ENCODE data around the gene PCDHGB4.
"Not testable (repeated sequence)": the region's sequence is repeated elsewhere in the genome, so short reads cannot be mapped to it uniquely, and the experiment has no call there.

The PCDHGB4 gene

DNA sequence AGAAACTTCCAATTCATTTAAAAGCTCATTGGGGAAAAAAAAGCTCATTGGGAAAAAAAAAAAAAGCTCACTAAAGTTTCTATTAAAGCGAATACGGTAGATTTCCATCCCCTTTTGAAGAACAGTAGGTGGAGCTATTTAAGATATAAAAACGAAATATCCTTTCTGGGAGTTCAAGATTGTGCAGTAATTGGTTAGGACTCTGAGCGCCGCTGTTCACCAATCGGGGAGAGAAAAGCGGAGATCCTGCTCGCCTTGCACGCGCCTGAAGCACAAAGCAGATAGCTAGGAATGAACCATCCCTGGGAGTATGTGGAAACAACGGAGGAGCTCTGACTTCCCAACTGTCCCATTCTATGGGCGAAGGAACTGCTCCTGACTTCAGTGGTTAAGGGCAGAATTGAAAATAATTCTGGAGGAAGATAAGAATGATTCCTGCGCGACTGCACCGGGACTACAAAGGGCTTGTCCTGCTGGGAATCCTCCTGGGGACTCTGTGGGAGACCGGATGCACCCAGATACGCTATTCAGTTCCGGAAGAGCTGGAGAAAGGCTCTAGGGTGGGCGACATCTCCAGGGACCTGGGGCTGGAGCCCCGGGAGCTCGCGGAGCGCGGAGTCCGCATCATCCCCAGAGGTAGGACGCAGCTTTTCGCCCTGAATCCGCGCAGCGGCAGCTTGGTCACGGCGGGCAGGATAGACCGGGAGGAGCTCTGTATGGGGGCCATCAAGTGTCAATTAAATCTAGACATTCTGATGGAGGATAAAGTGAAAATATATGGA lies 43.0 kb downstream of the PCDHGB4 start, which contains the start of gene PCDHGA12:
Gene PCDHGA12 (plus strand): TSS at position 176 of the 782 bp plus-strand sequence. CDS start 253 bp downstream, at position 429.
- DNase-seq (ENCODE audit: low spot score): no peak

DNA sequence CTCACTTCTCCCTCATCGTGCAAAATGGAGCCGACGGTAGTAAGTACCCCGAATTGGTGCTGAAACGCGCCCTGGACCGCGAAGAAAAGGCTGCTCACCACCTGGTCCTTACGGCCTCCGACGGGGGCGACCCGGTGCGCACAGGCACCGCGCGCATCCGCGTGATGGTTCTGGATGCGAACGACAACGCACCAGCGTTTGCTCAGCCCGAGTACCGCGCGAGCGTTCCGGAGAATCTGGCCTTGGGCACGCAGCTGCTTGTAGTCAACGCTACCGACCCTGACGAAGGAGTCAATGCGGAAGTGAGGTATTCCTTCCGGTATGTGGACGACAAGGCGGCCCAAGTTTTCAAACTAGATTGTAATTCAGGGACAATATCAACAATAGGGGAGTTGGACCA lies 43.8 kb downstream of the PCDHGB4 start:
- DNase-seq (ENCODE audit: low spot score): no peak

DNA sequence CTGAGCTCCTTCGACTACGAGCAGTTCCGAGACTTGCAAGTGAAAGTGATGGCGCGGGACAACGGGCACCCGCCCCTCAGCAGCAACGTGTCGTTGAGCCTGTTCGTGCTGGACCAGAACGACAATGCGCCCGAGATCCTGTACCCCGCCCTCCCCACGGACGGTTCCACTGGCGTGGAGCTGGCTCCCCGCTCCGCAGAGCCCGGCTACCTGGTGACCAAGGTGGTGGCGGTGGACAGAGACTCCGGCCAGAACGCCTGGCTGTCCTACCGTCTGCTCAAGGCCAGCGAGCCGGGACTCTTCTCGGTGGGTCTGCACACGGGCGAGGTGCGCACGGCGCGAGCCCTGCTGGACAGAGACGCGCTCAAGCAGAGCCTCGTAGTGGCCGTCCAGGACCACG lies 44.8 kb downstream of the PCDHGB4 start:
- not testable (repeated sequence) for DNase-seq (ENCODE audit: low spot score)

DNA sequence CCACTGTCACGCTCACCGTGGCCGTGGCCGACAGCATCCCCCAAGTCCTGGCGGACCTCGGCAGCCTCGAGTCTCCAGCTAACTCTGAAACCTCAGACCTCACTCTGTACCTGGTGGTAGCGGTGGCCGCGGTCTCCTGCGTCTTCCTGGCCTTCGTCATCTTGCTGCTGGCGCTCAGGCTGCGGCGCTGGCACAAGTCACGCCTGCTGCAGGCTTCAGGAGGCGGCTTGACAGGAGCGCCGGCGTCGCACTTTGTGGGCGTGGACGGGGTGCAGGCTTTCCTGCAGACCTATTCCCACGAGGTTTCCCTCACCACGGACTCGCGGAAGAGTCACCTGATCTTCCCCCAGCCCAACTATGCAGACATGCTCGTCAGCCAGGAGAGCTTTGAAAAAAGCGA lies 45.2 kb downstream of the PCDHGB4 start:
- DNase-seq (ENCODE audit: low spot score): not testable (repeated sequence)

DNA sequence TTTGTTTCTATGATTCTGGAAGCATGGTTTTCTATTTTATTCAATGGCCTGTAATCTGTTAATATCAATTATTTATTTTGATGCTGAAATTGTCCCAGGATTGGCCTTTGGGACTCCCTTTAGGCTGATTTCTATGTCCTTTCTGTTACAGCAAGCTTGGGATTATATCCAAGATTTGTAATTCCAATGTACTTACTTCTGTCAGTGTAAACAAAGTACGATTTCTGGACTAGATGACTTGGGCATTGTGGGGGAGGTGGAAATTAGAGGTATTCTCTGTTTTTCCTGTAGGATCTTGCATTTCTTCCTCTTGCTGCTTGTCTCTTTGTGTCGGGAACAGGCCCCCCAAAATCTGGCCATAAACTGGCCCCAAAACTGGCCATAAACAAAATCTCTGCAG lies 46.5 kb downstream of the PCDHGB4 start:
- no peak for DNase-seq (ENCODE audit: low spot score)

DNA sequence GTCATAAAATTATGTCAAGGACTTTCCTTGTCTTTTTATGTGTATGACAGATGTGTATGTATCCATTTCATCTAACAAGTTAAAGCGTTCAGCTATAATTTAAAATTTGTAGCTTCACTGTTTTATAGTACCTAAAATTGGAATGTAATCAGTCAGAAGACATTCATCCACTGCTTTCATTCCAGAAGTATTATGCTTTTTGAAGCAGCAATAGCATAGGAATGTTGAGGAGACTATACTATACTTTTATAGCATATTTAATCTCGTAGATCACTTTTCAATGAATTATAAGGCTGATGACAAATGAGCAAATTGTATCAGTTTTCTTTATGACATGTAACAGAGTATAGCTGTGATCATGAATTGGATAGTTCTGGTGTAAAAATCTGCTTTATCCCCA lies 49.7 kb downstream of the PCDHGB4 start:
- DNase-seq (ENCODE audit: low spot score): no peak

DNA sequence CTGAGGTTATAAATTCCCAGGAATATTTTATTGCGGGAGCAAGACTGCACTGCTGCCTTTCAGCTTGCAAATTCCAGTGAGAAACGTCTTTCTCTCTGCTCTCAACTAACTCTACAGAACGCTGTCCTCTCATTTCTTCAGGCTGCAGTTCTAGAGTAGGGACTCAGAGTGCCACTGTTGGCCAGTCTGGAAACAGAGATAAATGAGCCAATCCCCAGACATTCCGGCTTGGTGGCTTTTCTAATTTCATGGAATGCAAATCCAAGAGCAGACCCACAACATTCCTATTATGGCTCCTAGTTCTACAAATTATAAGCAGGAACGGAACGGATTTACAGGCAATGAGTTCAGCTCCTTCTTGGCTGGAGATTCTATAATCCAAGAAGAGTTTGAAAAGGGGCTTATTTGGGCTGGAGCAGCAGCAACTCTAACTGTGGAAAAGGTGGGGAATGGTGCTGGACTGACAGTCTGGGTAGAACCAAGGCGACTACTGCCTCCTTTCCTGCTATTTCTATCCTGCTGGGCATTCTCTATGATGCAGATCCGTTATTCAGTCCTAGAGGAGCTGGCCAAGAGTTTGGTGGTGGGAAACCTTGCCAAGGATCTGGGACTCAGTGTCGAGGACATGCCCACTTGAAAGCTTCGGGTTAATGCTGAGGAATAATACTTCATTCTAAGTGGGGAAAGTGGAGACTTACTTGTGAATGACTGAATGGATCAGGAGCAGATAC lies 52.1 kb downstream of the PCDHGB4 start:
- peak; percentile 27 for DNase-seq (ENCODE audit: low spot score)
